Adrenal gland (tissue), 5 donors: Measurements from ENCODE around the gene PTPRD.

ENCODE experiments used
- CTCF ChIP-seq, 6 experiments: fragments of 450-650 bp in 4 of 6; fragments of 200-600 bp in 2 of 6; sonication (generic) in 1 of 6; IDR thresholded peaks; 1 replicate in 5 of 6; 2 replicates in 1 of 6; pipeline versions ENCODE4 v1.5.1 to v1.8.0; 2016 to 2021; ENCODE audit warnings: antibody characterized with exemption in 6 of 6, mild to moderate bottlenecking in 2 of 6, moderate library complexity in 1 of 6
- POLR2A ChIP-seq, 2 donors: fragments of 450-650 bp; IDR thresholded peaks; one replicate each; pipeline ENCODE4 v1.6.1; 2017; ENCODE audit warnings: antibody characterized with exemption in 2 of 2, mild to moderate bottlenecking in 2 of 2, moderate library complexity in 1 of 2
- donor health status: DM: no; HTN: no; CAD: no.

DNA sequence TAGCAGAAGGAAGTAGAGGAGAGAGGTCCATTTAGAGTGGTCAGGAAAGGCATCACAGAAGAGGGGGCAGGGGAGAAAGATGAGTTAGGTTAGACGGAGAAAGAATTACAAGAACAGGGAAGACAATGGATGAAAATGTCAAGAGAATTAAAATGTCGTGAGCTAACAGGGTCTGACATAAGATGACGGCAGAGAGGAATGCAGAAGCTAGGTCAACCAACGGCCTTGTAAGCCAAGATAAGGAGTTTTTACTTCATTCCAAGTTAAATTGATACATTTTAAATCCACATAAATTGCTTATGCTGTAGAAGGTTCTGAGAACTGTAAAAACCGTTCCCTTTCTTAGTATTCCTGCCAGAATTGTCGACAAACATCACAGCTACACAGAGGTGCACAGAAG lies 1916.3 kb downstream of the PTPRD start:
- TF ChIP-seq POLR2A (IDR thresholded peaks at IDR 0.05) (no peak), CTCF (IDR thresholded peaks at IDR 0.05) (no peak)
